ENCODE results near the gene OTOP2.

GRCh38 chr17:74903034-74903433 lies 21.0 kb upstream of the OTOP2 start:
- no peak for TF ChIP-seq CTCF (conservative IDR thresholded peaks at IDR 0.05; ENCODE audit: low read depth, low read length)
- no peak for TF ChIP-seq EZH2 (IDR thresholded peaks at IDR 0.05; ENCODE audit: low read length, unreplicated experiment)
- no peak for TF ChIP-seq EZH2phosphoT487 (IDR thresholded peaks at IDR 0.05; ENCODE audit: borderline replicate concordance, low read length)

All from PC-3 (cell line).